SU-DHL-6 (cell line): Measurements from ENCODE around the gene MED27.

Experiments used
- H2AFZ ChIP-seq: fragments of 200-600 bp; sonication (generic); 2 replicates; pipeline ENCODE4 v1.6.1; 2014; ENCODE audit warnings: low read depth, mild to moderate bottlenecking, moderate library complexity, mixed read lengths, antibody characterized with exemption, low read length; ENCODE audit not compliant: severe bottlenecking
- H3F3A ChIP-seq: fragments of 200-600 bp; shearing (Covaris generic); 2 replicates; pipeline ENCODE4 v1.6.0; 2016; ENCODE audit warnings: antibody characterized with exemption, mild to moderate bottlenecking; ENCODE audit not compliant: insufficient read depth
- H3K27ac ChIP-seq: fragments of 200-600 bp; sonication (generic); 2 replicates; pipeline ENCODE4 v1.5.1; 2016; ENCODE audit warnings: low read depth, mild to moderate bottlenecking, low read length, moderate library complexity, mixed read lengths
- H3K27me3 ChIP-seq: fragments of 200-600 bp; sonication (generic), shearing (Covaris generic); 2 replicates; pipeline ENCODE4 v1.6.0; 2014; ENCODE audit warnings: mild to moderate bottlenecking, low read length
- H3K36me3 ChIP-seq: fragments of 200-600 bp; sonication (generic); 2 replicates; pipeline ENCODE4 v1.6.1; 2014; ENCODE audit warnings: mild to moderate bottlenecking, low read length, mixed read lengths
- H3K4me2 ChIP-seq: fragments of 300-600, 200-600 bp; shearing (Covaris generic), sonication (generic); 2 replicates; pipeline ENCODE4 v1.6.0; 2014; ENCODE audit warnings: low read length, low read depth, mild to moderate bottlenecking; ENCODE audit not compliant: poor library complexity, severe bottlenecking
- H3K4me3 ChIP-seq: fragments of 200-600 bp; sonication (generic); 2 replicates; pipeline ENCODE4 v1.5.1; 2014; ENCODE audit warnings: antibody characterized with exemption, low read length, mild to moderate bottlenecking, mixed read lengths; ENCODE audit not compliant: insufficient read depth, poor library complexity, severe bottlenecking
- H3K79me2 ChIP-seq: fragments of 200-600 bp; sonication (generic); 2 replicates; pipeline ENCODE4 v1.6.1; 2014; ENCODE audit warnings: mild to moderate bottlenecking, low read length, moderate library complexity; ENCODE audit not compliant: insufficient read depth
- H3K9ac ChIP-seq: fragments of 200-600 bp; sonication (generic); 2 replicates; pipeline ENCODE4 v1.7.0; 2014; ENCODE audit warnings: mild to moderate bottlenecking, low read length
- H3K9me2 ChIP-seq: fragments of 200-600 bp; sonication (generic); replicated peaks from 2 replicates; pipeline ENCODE4 v1.6.1; 2014; ENCODE audit warnings: low read length; ENCODE audit not compliant: insufficient read depth
- H3K9me3 ChIP-seq: fragments of 200-600 bp; sonication (generic); 2 replicates; pipeline ENCODE4 v1.6.1; 2014; ENCODE audit warnings: low read length, mixed read lengths; ENCODE audit not compliant: insufficient read depth
- H4K20me1 ChIP-seq: fragments of 200-600 bp; sonication (generic); 2 replicates; pipeline ENCODE4 v1.6.1; 2014; ENCODE audit warnings: low read depth, mild to moderate bottlenecking, antibody characterized with exemption, low read length, moderate library complexity, mixed read lengths
- CTCF ChIP-seq: fragments of 200-600 bp; sonication (generic); IDR thresholded peaks from one replicate; pipeline ENCODE4 v1.5.1; 2017; ENCODE audit warnings: antibody characterized with exemption, mild to moderate bottlenecking, low read length, moderate library complexity; ENCODE audit not compliant: insufficient read depth, poor library complexity, severe bottlenecking
- EZH2phosphoT487 ChIP-seq: fragments of 200-600 bp; sonication (generic), shearing (Covaris generic); conservative IDR thresholded peaks from 2 replicates; pipeline ENCODE4 v1.6.1; 2018; ENCODE audit warnings: mild to moderate bottlenecking, antibody characterized with exemption, low read length, moderate library complexity, mixed read lengths

Gene MED27

GRCh38 chr9:131854896-131855613, 224.6 kb downstream of the MED27 start:
- H2AFZ ChIP-seq: no peak overlapping the region
- H3K27ac ChIP-seq: no peak overlapping the region
- no peaks in the 10 kb centered on the region for H4K20me1 ChIP-seq
- no peaks in the 10 kb centered on the region for H3K79me2 ChIP-seq
- no peaks in the 10 kb centered on the region for H3K27me3 ChIP-seq
- H3K9me3 ChIP-seq: no peaks in the 10 kb centered on the region
- H3K4me3 ChIP-seq: no peak overlapping the region
- no peak overlapping the region for H3K4me2 ChIP-seq
- H3K36me3 ChIP-seq: no peaks in the 10 kb centered on the region
- H3F3A ChIP-seq: no peaks in the 10 kb centered on the region
- no peaks in the 10 kb centered on the region for H3K9me2 ChIP-seq
- no peak overlapping the region for H3K9ac ChIP-seq
- no peak for TF ChIP-seq EZH2phosphoT487

- H3K27ac ChIP-seq: no peak overlapping the region
- H3K9me3 ChIP-seq: no peaks in the 10 kb centered on the region
- H3K27me3 ChIP-seq: no peaks in the 10 kb centered on the region
- H3K4me2 ChIP-seq: no peak overlapping the region
- no peaks in the 10 kb centered on the region for H3K9me2 ChIP-seq
- H3K9ac ChIP-seq: no peak overlapping the region
- no peak overlapping the region for H3K4me3 ChIP-seq
- H2AFZ ChIP-seq: no peak overlapping the region
- TF ChIP-seq EZH2phosphoT487 (no peak), CTCF (no peak)
- no peaks in the 10 kb centered on the region for H3F3A ChIP-seq
- H4K20me1 ChIP-seq: no peaks in the 10 kb centered on the region
- H3K36me3 ChIP-seq: no peaks in the 10 kb centered on the region
- no peaks in the 10 kb centered on the region for H3K79me2 ChIP-seq
Measured at GRCh38 chr9:131854334-131854733, 225.3 kb downstream of the MED27 start.

- H4K20me1 ChIP-seq: no peaks in the 10 kb centered on the region
- H3K4me2 ChIP-seq: no peak overlapping the region
- TF ChIP-seq EZH2phosphoT487: no peak
- TF ChIP-seq CTCF: no peak
- no peaks in the 10 kb centered on the region for H3K9me2 ChIP-seq
- H2AFZ ChIP-seq: no peak overlapping the region
- no peaks in the 10 kb centered on the region for H3K79me2 ChIP-seq
- no peaks in the 10 kb centered on the region for H3F3A ChIP-seq
- no peak overlapping the region for H3K9ac ChIP-seq
- H3K27me3 ChIP-seq: no peaks in the 10 kb centered on the region
- H3K27ac ChIP-seq: no peak overlapping the region
- H3K4me3 ChIP-seq: no peak overlapping the region
- H3K9me3 ChIP-seq: no peaks in the 10 kb centered on the region
- H3K36me3 ChIP-seq: no peaks in the 10 kb centered on the region
Measured at GRCh38 chr9:131853434-131853833, 226.2 kb downstream of the MED27 start.

GRCh38 chr9:131851414-131851813, 228.3 kb downstream of the MED27 start:
- H3K9me2 ChIP-seq: no peaks in the 10 kb centered on the region
- H3K9me3 ChIP-seq: no peaks in the 10 kb centered on the region
- H3K27me3 ChIP-seq: no peaks in the 10 kb centered on the region
- no peak overlapping the region for H2AFZ ChIP-seq
- H4K20me1 ChIP-seq: no peaks in the 10 kb centered on the region
- TF ChIP-seq EZH2phosphoT487: no peak
- no peak for TF ChIP-seq CTCF
- no peak overlapping the region for H3K9ac ChIP-seq
- H3K4me3 ChIP-seq: no peak overlapping the region
- H3F3A ChIP-seq: no peaks in the 10 kb centered on the region
- no peak overlapping the region for H3K27ac ChIP-seq
- H3K4me2 ChIP-seq: no peak overlapping the region
- H3K79me2 ChIP-seq: no peaks in the 10 kb centered on the region
- H3K36me3 ChIP-seq: no peaks in the 10 kb centered on the region
